Spleen (tissue), 7 donors: ENCODE data around the gene SURF2.

Source experiments
- POLR2A ChIP-seq, 3 donors: fragments of 450-650 bp; IDR thresholded peaks; one replicate each; pipeline ENCODE4 v1.5.1; 2017; ENCODE audit warnings: antibody characterized with exemption in 3 of 3, mild to moderate bottlenecking in 1 of 3
- POLR2AphosphoS5 ChIP-seq, 3 donors: sonication (generic); formaldehyde crosslinking; IDR thresholded peaks; one replicate each; pipeline ENCODE4 v1.5.1; 2017; ENCODE audit warnings: antibody characterized with exemption in 3 of 3
- TF ChIP-seq, protein P1 (sequence below), 11 experiments: fragments of 200-600 bp in 7 of 11; fragments of 450-650 bp in 4 of 11; sonication (generic) in 4 of 11; IDR thresholded peaks in 8 of 11; conservative IDR thresholded peaks in 3 of 11; 1 replicate in 7 of 11; 2 replicates in 4 of 11; pipeline versions ENCODE4 v1.4.0 to v1.8.0; 2016 to 2021; ENCODE audit warnings: antibody characterized with exemption in 11 of 11, inconsistent platforms in 4 of 11, mild to moderate bottlenecking in 1 of 11
- donor health status: DM: no; HTN: no; CAD: no; lungs with moderate emphysema.
- donor health status: DM: no; HTN: no; CAD: no.
- donor health status: DM: no; HTN: no; CAD: no.

- TF ChIP-seq, protein P1, sequence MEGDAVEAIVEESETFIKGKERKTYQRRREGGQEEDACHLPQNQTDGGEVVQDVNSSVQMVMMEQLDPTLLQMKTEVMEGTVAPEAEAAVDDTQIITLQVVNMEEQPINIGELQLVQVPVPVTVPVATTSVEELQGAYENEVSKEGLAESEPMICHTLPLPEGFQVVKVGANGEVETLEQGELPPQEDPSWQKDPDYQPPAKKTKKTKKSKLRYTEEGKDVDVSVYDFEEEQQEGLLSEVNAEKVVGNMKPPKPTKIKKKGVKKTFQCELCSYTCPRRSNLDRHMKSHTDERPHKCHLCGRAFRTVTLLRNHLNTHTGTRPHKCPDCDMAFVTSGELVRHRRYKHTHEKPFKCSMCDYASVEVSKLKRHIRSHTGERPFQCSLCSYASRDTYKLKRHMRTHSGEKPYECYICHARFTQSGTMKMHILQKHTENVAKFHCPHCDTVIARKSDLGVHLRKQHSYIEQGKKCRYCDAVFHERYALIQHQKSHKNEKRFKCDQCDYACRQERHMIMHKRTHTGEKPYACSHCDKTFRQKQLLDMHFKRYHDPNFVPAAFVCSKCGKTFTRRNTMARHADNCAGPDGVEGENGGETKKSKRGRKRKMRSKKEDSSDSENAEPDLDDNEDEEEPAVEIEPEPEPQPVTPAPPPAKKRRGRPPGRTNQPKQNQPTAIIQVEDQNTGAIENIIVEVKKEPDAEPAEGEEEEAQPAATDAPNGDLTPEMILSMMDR (IDR thresholded peaks at IDR 0.05 in 8 of 11, conservative IDR thresholded peaks at IDR 0.05 in 3 of 11) = no peak
- no peak for TF ChIP-seq POLR2AphosphoS5 (IDR thresholded peaks at IDR 0.05)
- TF ChIP-seq POLR2A (IDR thresholded peaks at IDR 0.05) = no peak
Measured at GRCh38 chr9:133390713-133391112, 34.4 kb downstream of the SURF2 start.
